Tibial nerve (tissue), 4 donors: ENCODE data around the gene CLEC12A. TPM values are rescaled to one million over a fixed set of nuclear protein-coding genes. Genes with fewer than 3 reads are reported as not detected.

Experiments
- DNase-seq, 2 donors: peaks; one replicate each; pipeline ENCODE4 v3.0.0-alpha.2; 2019; ENCODE audit warnings: low spot score in 2 of 2
- H3K27ac ChIP-seq, 4 donors: fragments of 200-600 bp; sonication (generic) in 3 of 4; one replicate each; pipeline ENCODE4 v1.5.1; 2017 to 2019; ENCODE audit warnings: mild to moderate bottlenecking in 1 of 4
- H3K27me3 ChIP-seq, 2 donors: fragments of 200-600 bp; sonication (generic) in 1 of 2; one replicate each; pipeline versions ENCODE4 v1.5.1 to v1.6.0; 2017 to 2019
- H3K36me3 ChIP-seq, 3 donors: fragments of 200-600 bp; sonication (generic); one replicate each; pipeline ENCODE4 v1.5.1; 2018 to 2019
- H3K4me1 ChIP-seq, 4 donors: fragments of 200-600 bp; sonication (generic) in 3 of 4; one replicate each; pipeline ENCODE4 v1.5.1; 2017 to 2019
- H3K4me3 ChIP-seq, 4 donors: fragments of 200-600 bp; sonication (generic) in 3 of 4; one replicate each; pipeline ENCODE4 v1.5.1; 2017 to 2019; ENCODE audit warnings: mild to moderate bottlenecking in 1 of 4, moderate library complexity in 1 of 4
- H3K9me3 ChIP-seq, 4 donors: fragments of 200-600 bp; sonication (generic) in 3 of 4; one replicate each; pipeline ENCODE4 v1.5.1; 2017 to 2019
- EP300 ChIP-seq, 2 donors: sonication (generic); formaldehyde crosslinking; IDR thresholded peaks; one replicate each; pipeline ENCODE4 v1.6.1; 2017; ENCODE audit warnings: antibody characterized with exemption in 2 of 2, mild to moderate bottlenecking in 1 of 2
- POLR2A ChIP-seq, 2 donors: fragments of 450-650 bp; IDR thresholded peaks; one replicate each; pipeline ENCODE4 v1.6.1; 2017; ENCODE audit warnings: antibody characterized with exemption in 2 of 2, mild to moderate bottlenecking in 2 of 2, moderate library complexity in 2 of 2
- WGBS, 2 donors: methylation state at CpG; one replicate each; pipeline ENCODE4 v1.1.5; 2018; 5-methylcytosine and 5-hydroxymethylcytosine counted together
- total RNA-seq, 4 donors: library from RNA; depleted of rRNA; stranded (reverse); fragments of >200 nt; gene quantifications; one replicate each; pipeline ENCODE4 v1.1.0, GENCODE V29; 2016
- TF ChIP-seq, protein P1 (sequence below), 5 experiments: fragments of 200-600 bp in 3 of 5; fragments of 450-650 bp in 2 of 5; sonication (generic) in 3 of 5; IDR thresholded peaks; one replicate each; pipeline ENCODE4 v1.5.1; 2016 to 2019; ENCODE audit warnings: antibody characterized with exemption in 5 of 5, mild to moderate bottlenecking in 3 of 5, moderate library complexity in 2 of 5

CLEC12A gene
- total RNA-seq, 4 donors from 2014 or later = 0.22 to 6.1 (median 0.78) TPM; not detected in 1

DNA sequence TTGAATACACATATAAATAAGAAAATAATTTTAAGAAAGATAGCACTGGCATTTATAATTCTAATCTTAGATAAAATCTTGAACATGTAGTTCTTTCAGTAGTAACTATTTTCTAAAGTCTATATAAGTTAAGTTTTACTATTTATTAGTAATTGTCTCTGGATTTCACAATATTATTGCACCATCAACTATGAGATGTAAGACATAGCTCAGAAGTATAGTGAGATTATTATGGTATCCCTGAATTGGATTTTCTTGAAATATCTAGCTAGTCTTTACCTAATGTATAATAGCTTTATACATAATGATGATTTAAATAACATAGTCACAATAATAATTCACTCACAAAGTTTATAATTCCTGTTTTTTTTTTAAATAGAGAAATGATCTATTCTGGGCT lies 6.7 kb downstream of the CLEC12A start:
- H3K27ac ChIP-seq = no peak overlapping the region
- no peak for DNase-seq

DNA sequence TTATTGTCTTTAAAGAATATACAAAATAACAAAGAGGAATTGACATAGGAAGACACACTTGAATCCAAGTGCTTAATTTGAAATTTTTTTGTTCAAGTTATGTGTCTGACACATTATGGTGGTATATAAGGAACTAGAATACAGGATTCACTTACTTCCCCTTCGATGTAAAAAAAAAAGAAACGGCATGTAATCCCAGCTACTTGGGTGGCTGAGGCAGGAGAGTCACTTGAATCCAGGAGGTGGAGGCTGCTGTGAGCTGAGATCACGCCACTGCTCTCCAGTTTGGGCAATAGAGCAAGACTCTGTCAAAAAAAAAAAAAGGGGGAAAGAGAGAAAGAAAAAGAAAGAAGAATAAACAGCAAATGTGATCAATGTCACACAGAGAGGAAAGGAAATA lies 8.9 kb downstream of the CLEC12A start:
- H3K36me3 ChIP-seq = no peaks in the 10 kb centered on the region
- TF ChIP-seq, protein P1, sequence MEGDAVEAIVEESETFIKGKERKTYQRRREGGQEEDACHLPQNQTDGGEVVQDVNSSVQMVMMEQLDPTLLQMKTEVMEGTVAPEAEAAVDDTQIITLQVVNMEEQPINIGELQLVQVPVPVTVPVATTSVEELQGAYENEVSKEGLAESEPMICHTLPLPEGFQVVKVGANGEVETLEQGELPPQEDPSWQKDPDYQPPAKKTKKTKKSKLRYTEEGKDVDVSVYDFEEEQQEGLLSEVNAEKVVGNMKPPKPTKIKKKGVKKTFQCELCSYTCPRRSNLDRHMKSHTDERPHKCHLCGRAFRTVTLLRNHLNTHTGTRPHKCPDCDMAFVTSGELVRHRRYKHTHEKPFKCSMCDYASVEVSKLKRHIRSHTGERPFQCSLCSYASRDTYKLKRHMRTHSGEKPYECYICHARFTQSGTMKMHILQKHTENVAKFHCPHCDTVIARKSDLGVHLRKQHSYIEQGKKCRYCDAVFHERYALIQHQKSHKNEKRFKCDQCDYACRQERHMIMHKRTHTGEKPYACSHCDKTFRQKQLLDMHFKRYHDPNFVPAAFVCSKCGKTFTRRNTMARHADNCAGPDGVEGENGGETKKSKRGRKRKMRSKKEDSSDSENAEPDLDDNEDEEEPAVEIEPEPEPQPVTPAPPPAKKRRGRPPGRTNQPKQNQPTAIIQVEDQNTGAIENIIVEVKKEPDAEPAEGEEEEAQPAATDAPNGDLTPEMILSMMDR (IDR thresholded peaks at IDR 0.05) = no peak
- TF ChIP-seq POLR2A (IDR thresholded peaks at IDR 0.05) (no peak), EP300 (IDR thresholded peaks at IDR 0.05) (no peak)
- DNase-seq = no peak

More for the DNA sequence above, 6.7 kb downstream of the CLEC12A start:
- Histone ChIP-seq H3K4me3 (no peak overlapping the region), H3K36me3 (no peaks in the 10 kb centered on the region), H3K9me3 (no peaks in the 10 kb centered on the region), H3K4me1 (no peaks in the 10 kb centered on the region), H3K27me3 (no peaks in the 10 kb centered on the region)
- TF ChIP-seq, protein P1 (IDR thresholded peaks at IDR 0.05) = no peak
- TF ChIP-seq EP300 (IDR thresholded peaks at IDR 0.05) (no peak), POLR2A (IDR thresholded peaks at IDR 0.05) (no peak)

DNA sequence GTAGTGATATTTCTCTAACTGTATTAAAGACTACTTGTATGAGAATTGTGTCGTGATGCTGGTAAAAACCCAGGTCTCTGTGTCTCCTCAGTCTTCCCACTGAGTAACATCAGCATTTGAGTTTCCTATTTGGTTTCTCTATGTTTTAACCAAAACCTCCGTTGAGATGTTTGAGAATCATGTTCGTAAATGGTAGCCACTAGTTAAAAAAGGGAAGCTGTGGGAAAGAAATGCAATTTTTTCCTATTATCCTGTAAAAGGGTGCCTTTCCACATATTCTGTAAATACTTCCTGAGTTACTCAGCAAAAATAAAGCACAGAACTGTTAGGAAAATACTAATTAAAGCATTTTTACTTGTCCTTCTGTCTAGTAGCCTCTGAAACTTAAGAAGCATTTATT lies 20.7 kb downstream of the CLEC12A start:
- Histone ChIP-seq H3K27me3 (no peaks in the 10 kb centered on the region), H3K4me1 (no peaks in the 10 kb centered on the region), H3K9me3 (no peaks in the 10 kb centered on the region), H3K27ac (no peak overlapping the region), H3K36me3 (no peaks in the 10 kb centered on the region), H3K4me3 (no peak overlapping the region)
- no peak for DNase-seq
- 61 to 69% methylated on average over 3 of the region's 3 CpGs for WGBS, 2 donors
- no peak for TF ChIP-seq EP300 (IDR thresholded peaks at IDR 0.05)
- TF ChIP-seq, protein P1 (IDR thresholded peaks at IDR 0.05) = no peak
- no peak for TF ChIP-seq POLR2A (IDR thresholded peaks at IDR 0.05)

More for the DNA sequence above, 8.9 kb downstream of the CLEC12A start:
- no peaks in the 10 kb centered on the region for H3K4me1 ChIP-seq
- no peaks in the 10 kb centered on the region for H3K27me3 ChIP-seq
- 74 to 77% methylated on average over 3 of the region's 3 CpGs for WGBS, 2 donors
- H3K4me3 ChIP-seq = no peak overlapping the region
- H3K27ac ChIP-seq = no peak overlapping the region
- no peaks in the 10 kb centered on the region for H3K9me3 ChIP-seq

DNA sequence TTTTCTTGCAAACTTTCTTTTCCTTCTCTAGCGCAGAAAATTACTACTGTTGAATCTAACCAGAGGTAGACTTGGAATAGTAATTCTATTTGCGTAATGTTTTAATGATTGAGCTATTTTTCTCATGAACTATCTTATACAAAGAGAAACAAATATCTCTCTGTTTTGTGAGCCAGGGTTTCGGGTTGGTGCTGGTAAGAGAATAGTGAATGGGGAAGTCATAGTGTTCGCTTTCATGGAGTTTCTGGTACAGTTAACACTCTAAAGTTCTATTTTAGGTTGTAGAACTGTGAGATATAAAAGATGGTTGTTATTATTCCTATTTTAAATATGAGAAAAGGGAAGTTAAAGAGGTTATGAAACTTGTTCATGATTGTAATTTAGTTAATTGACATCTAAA lies 21.1 kb downstream of the CLEC12A start:
- no peak overlapping the region for H3K4me3 ChIP-seq
- H3K27ac ChIP-seq = no peak overlapping the region
- no peaks in the 10 kb centered on the region for H3K27me3 ChIP-seq
- TF ChIP-seq EP300 (IDR thresholded peaks at IDR 0.05) (no peak), POLR2A (IDR thresholded peaks at IDR 0.05) (no peak)
- TF ChIP-seq, protein P1 (IDR thresholded peaks at IDR 0.05) = no peak
- no peaks in the 10 kb centered on the region for H3K9me3 ChIP-seq
- H3K36me3 ChIP-seq = no peaks in the 10 kb centered on the region
- H3K4me1 ChIP-seq = no peaks in the 10 kb centered on the region
- 47 to 54% methylated on average over 4 of the region's 4 CpGs for WGBS, 2 donors
- no peak for DNase-seq

DNA sequence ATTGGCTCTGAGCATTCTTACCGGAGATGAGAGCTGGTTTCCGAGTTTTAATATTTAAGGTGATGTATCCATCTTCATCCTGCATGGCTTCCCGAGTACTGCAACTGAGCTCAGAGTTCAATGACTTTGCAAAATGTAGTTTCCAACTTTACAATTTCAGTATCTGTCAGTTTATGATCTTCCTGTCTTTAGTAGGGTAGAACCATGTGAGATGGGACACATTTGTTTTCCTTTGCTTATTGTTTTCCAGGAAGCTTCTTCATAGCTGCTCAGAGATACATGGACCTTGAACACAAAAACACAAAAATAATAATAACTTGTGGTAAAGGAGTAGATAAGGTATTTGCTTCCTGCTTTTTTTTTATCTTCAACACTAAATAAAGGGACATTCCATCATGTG lies 27.8 kb downstream of the CLEC12A start, which contains the start of gene CLEC1B:
CLEC1B (minus strand) TSS at position 106 of the 400 bp plus-strand sequence; CDS start at position 85, 21 bp downstream.
- H3K9me3 ChIP-seq = no peaks in the 10 kb centered on the region
- WGBS, 2 donors = 92% methylated on average over 3 of the region's 3 CpGs
- DNase-seq = no peak
- TF ChIP-seq POLR2A (IDR thresholded peaks at IDR 0.05) (no peak), EP300 (IDR thresholded peaks at IDR 0.05) (no peak)
- TF ChIP-seq, protein P1 (IDR thresholded peaks at IDR 0.05) = no peak
- H3K27ac ChIP-seq = no peak within 1 kb of the TSS
- no peaks in the 10 kb centered on the region for H3K27me3 ChIP-seq
- H3K4me1 ChIP-seq = no peaks in the 10 kb centered on the region
- H3K36me3 ChIP-seq = no peaks in the 10 kb centered on the region
- H3K4me3 ChIP-seq = no peak within 1 kb of the TSS
